VCaP (cell line): ENCODE results near the gene ZNF593.

Experiments
- H3K27ac ChIP-seq: fragments of 450-650 bp; 2 replicates; pipeline ENCODE4 v1.5.1; 2017
- CTCF ChIP-seq: fragments of 450-650 bp; conservative IDR thresholded peaks from 2 replicates; pipeline ENCODE4 v1.5.1; 2017; ENCODE audit warnings: mild to moderate bottlenecking, moderate library complexity

The ZNF593 gene

DNA sequence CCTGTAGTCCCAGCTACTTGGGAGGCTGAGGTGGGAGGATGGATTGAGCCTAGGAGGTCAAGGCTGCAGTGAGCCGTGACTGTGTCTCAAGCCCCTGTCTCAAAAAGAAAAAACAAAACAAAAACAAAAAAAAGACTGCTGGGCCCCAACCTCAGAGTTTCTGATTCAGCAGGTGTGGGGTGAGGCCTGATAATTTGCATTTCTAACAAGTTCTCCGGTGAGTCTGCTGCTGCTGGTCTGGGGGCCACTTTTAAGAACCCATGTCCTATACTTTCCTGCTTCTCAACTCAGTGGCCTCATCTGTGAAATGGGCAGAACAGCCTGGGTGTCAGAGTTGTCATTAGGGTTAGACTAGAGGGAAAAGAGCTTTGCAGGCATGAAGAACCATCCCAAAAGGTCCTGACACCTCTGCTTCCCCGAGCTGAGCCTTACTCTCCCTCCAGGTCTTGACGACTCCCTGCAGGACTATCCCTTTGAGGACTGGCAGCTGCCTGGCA, 10.3 kb downstream of the ZNF593 start:
- no peak overlapping the region for H3K27ac ChIP-seq
- TF ChIP-seq CTCF: no peak

GRCh38 chr1:26181586-26182382, 12.1 kb downstream of the ZNF593 start:
- H3K27ac ChIP-seq: no peak overlapping the region
- TF ChIP-seq CTCF: no peak

- no peak overlapping the region for H3K27ac ChIP-seq
- TF ChIP-seq CTCF: no peak
Observed at GRCh38 chr1:26182383-26182696, 12.6 kb downstream of the ZNF593 start.

- no peak for TF ChIP-seq CTCF
- H3K27ac ChIP-seq: no peak overlapping the region
Observed at GRCh38 chr1:26184086-26184485, 14.4 kb downstream of the ZNF593 start.

DNA sequence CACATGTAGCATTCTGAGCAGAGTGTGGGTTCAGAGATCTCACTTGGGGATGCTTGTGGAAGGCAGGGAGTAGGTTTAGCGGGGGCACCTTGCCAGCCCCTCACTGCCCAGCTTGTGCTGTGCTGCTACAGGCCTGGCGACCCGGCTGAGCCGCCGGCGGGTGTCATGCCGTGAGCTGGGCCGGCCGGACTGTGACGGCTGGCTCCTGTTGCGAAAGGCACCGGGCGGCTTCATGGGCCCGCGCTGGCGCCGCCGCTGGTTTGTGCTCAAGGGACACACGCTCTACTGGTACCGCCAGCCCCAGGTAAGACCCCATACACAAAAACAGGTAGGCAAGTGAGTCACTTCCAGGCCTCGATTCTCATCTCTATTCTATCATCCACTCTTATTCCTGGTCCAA, 15.2 kb downstream of the ZNF593 start:
- TF ChIP-seq CTCF: no peak
- no peak overlapping the region for H3K27ac ChIP-seq

- H3K27ac ChIP-seq: no peak overlapping the region
- TF ChIP-seq CTCF: no peak
Observed at GRCh38 chr1:26187882-26188281, 18.2 kb downstream of the ZNF593 start.

DNA sequence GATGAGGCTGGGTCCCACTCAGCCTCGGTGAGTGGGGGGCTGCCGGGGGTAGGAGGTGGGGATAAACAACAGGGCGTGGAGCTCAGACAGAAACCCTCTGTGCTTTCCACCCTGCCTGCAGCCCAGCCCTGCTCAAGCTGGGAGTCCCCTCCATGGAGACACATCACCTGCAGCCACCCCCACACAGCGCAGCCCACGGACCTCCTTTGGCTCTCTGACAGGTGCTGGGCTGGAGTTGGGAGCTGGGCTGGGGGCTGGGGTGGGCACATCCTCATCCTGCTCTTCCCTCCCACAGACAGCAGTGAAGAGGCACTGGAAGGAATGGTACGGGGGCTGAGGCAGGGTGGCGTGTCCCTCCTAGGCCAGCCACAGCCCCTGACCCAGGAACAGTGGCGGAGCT, 18.8 kb downstream of the ZNF593 start:
- no peak overlapping the region for H3K27ac ChIP-seq
- TF ChIP-seq CTCF: no peak
